WTC11 (cell line): ENCODE measurements around the gene SLC26A11.

Source experiments
- ATF1 ChIP-seq: sonication (generic); formaldehyde crosslinking; IDR thresholded peaks from 2 replicates; pipeline ENCODE4 v1.8.1; 2023; ENCODE audit warnings: mild to moderate bottlenecking, moderate library complexity, missing genetic modification reagents
- CTCF ChIP-seq: fragments of 200-600 bp; IDR thresholded peaks from 2 replicates; pipeline ENCODE4 v1.8.0; 2022; ENCODE audit warnings: antibody characterized with exemption
- E2F5 ChIP-seq: sonication (generic); formaldehyde crosslinking; IDR thresholded peaks from 2 replicates; pipeline ENCODE4 v1.8.1; 2022; ENCODE audit warnings: mild to moderate bottlenecking, moderate library complexity, missing genetic modification reagents
- NR2C2 ChIP-seq: sonication (generic); formaldehyde crosslinking; IDR thresholded peaks from 2 replicates; pipeline ENCODE4 v1.8.0; 2022; ENCODE audit warnings: mild to moderate bottlenecking, missing genetic modification reagents
- SP1 ChIP-seq: sonication (generic); formaldehyde crosslinking; conservative IDR thresholded peaks from 2 replicates; pipeline ENCODE4 v1.8.1; 2022; ENCODE audit warnings: missing genetic modification reagents
- ZNF532 ChIP-seq: fragments of 250-450 bp; sonication (Bioruptor Pico); IDR thresholded peaks from 2 replicates; pipeline ENCODE4 v1.9.0; 2021; ENCODE audit warnings: mild to moderate bottlenecking, borderline replicate concordance

GRCh38 chr17:80216473-80217456, 3.5 kb upstream of the SLC26A11 start:
- TF ChIP-seq CTCF (no peak), ZNF532 (CRISPR knock-in tag) (no peak), ATF1 (CRISPR knock-in tag) (no peak), NR2C2 (no peak), SP1 (CRISPR knock-in tag) (no peak), E2F5 (no peak)
